Testis (tissue), 2 donors: ENCODE measurements around the gene FTSJ3.

Experiments used
- CTCF ChIP-seq, 3 experiments: fragments of 450-650 bp in 2 of 3; fragments of 200-600 bp in 1 of 3; sonication (generic) in 1 of 3; IDR thresholded peaks; one replicate each; pipeline ENCODE4 v1.5.1; 2016 to 2019; ENCODE audit warnings: antibody characterized with exemption in 3 of 3, mild to moderate bottlenecking in 2 of 3, moderate library complexity in 1 of 3
- POLR2A ChIP-seq: fragments of 450-650 bp; IDR thresholded peaks from one replicate; pipeline ENCODE4 v1.6.1; 2017; ENCODE audit warnings: antibody characterized with exemption, mild to moderate bottlenecking, moderate library complexity

DNA sequence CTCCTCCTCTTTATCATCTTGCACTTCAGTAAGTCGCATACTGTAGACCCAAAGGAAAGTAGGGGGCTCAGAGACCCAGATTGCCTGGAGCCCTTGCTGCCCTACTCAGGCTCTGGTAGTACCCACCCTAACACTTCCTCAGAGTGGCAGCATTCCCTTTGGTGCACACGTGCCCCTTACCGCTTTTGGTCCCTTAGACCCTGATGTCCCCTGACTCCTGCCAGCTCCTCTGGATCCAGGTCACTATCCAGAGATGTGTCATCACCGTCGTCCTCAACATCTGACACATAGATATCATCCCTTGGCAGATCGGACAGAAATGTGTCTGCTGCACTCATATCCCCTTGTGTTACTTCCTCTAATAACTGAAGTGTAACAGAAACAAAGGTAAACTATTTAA lies 5.7 kb downstream of the FTSJ3 start:
- TF ChIP-seq POLR2A (no peak), CTCF (IDR thresholded peaks at IDR 0.05) (no peak)
